ENCODE results near the gene WIPF3. TPM values are rescaled to one million over a fixed set of nuclear protein-coding genes. Genes with fewer than 3 reads are reported as not detected.

Gene WIPF3, protein sequence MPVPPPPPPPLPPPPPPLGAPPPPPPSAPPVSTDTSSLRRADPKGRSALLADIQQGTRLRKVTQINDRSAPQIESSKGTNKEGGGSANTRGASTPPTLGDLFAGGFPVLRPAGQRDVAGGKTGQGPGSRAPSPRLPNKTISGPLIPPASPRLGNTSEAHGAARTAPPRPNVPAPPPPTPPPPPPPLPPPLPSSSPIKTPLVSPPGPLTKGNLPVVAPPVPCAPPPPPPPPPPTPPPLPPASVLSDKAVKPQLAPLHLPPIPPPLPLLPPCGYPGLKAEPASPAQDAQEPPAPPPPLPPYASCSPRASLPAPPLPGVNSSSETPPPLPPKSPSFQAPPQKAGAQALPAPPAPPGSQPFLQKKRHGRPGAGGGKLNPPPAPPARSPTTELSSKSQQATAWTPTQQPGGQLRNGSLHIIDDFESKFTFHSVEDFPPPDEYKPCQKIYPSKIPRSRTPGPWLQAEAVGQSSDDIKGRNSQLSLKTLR
- total RNA-seq (2013; cell fraction: nucleolus; rRNA removed), result not detected in 2 replicates
- total RNA-seq (2014; rRNA removed), result not detected in 2 replicates
- total RNA-seq (2014; rRNA removed; fragmentation: Illumina TruSeq; extraction: Trizol), result not detected in 2 replicates
- total RNA-seq (2021), result 0.05 TPM in 1 of 2 replicates, not detected in the other
- polyA plus RNA-seq (2011; ENCODE audit: low read depth), result not detected
- polyA plus RNA-seq (2011; rRNA removed), result not detected in 2 replicates
- not detected in 2 replicates for polyA plus RNA-seq (2011; cell fraction: cytosol; rRNA removed)
- polyA plus RNA-seq (2011; cell fraction: nucleus; rRNA removed), result not detected in 2 replicates
- 0.03 TPM in 1 of 2 replicates, not detected in the other for polyA plus RNA-seq (2012)
- not detected in 2 replicates for polyA plus RNA-seq (2014; fragmentation: Illumina TruSeq; extraction: Trizol)
- polyA plus RNA-seq (2014; fragmentation: Nextera tagmentation; extraction: Ambion mirVana), result not detected
- polyA plus RNA-seq (2014; rRNA removed), result not detected in 2 replicates
- polyA plus RNA-seq (2016; fragmentation: Nextera tagmentation; extraction: Ambion mirVana), result under 1 TPM in 1 of 2 experiments, not detected in 1; 0.03 TPM
- not detected in 2 replicates for polyA minus RNA-seq (2011; rRNA and poly(A)+ RNA removed)
- not detected in 2 replicates for polyA minus RNA-seq (2011; cell fraction: cytosol; rRNA and poly(A)+ RNA removed)
- polyA minus RNA-seq (2011; cell fraction: nucleus; rRNA and poly(A)+ RNA removed), result not detected in 2 replicates
- Bru-seq, nascent RNA, result percentile 3 among the genes with signal in this experiment
- BruChase-seq, experiment 1, labeled RNA remaining after a 6-hour chase, result not detected
- not detected for BruChase-seq, experiment 2, labeled RNA remaining after a 2-hour chase
- long read RNA-seq, experiment 1, result 0 reads
- long read RNA-seq, experiment 2, result 0 reads

DNA sequence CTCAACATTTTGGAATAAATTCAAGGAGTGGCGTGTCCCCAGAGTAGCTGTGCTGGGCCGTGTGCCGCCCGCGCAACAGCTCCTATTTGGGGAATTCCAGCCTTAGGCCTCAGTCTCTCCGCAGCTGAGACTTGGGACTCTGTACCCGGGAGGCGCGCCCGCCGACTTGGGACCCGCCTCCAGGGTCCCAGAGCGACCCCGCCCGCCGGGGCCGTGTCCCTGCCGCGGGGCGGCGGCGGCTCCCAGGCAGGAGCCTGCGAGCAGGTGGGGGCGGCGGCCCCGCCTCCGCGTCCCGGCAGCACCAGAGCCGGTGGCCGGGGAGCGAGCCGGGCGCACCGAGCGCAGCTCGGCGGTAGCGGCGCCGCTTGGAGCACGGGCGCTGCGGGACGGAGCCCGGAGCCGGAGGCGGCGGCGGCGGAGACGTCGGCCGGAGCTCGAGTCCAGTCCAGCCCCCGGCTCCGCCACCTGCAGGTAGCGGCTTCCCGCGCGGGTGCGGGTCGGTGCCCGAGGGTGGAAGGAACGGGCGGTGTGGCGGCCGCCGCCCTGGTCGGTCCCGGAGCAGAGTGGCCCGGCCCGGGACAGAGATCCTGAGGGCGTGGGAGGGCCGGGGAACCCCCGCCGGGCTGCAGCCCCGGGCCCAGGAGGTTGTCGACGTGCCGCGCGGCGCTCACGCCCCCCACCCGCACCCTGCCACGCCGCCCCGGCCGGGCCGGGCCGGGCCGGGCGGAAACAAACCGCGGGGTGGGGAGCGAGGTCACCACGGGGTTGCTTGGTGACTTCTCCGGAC is at the start of gene WIPF3:
Gene WIPF3 (plus strand): TSS at position 301 of the 787 bp plus-strand sequence. CDS start 28,217 bp downstream, outside the sequence.
- no peaks in the 10 kb centered on the region for H3K36me3 ChIP-seq (ENCODE audit: control insufficient read depth in 2 of 2, insufficient read depth in 2 of 2, low read length in 1 of 2)
- ChIA-PET RAD21 (ENCODE audit: unreplicated experiment) (no interaction called here), SMC1A (ENCODE audit: uncharacterized antibody, unreplicated experiment) (no interaction called here), POLR2A (no interaction called here), CTCF (no interaction called here)
- peaks cover 8 to 23% of the 10 kb centered on the region in 2 experiments for H3K27me3 ChIP-seq (replicated peaks in 1 of 2; ENCODE audit: control insufficient read depth in 2 of 2, insufficient read depth in 2 of 2, low read length in 1 of 2)
- H3K27ac ChIP-seq (ENCODE audit: control insufficient read depth, insufficient read depth), result no peak within 1 kb of the TSS
- DNase-seq (ENCODE audit: low read depth, low spot score), result no peak
- H3K4me2 ChIP-seq (ENCODE audit: control insufficient read depth, insufficient read depth), result peak within 1 kb of the TSS; percentile 9; the same call in 1 of the 2 replicates
- WGBS (ENCODE audit: insufficient coverage, insufficient replicate concordance, low lambda C conversion rate, missing lambda C conversion rate), result 12% methylated on average over 46 of the region's 99 CpGs
- intact Hi-C loops (cut with micrococcal nuclease; ENCODE audit: unreplicated experiment) (no loop called here), in situ Hi-C loops (cut with MboI) (no loop called here)
- H3K4me1 ChIP-seq (ENCODE audit: control insufficient read depth, insufficient read depth, low read length), result no peaks in the 10 kb centered on the region
- H3K9ac ChIP-seq (ENCODE audit: control insufficient read depth, insufficient read depth, low read length), result no peak within 1 kb of the TSS
- FAIRE-seq, result no peak
- no peak within 1 kb of the TSS for H2AFZ ChIP-seq (ENCODE audit: control insufficient read depth, low read depth, low read length)
- H4K20me1 ChIP-seq (ENCODE audit: control insufficient read depth, insufficient read depth), result no peaks in the 10 kb centered on the region
- H3K9me3 ChIP-seq (replicated peaks; ENCODE audit: control insufficient read depth, insufficient read depth, low read length), result no peaks in the 10 kb centered on the region
- TF ChIP-seq, protein P1, sequence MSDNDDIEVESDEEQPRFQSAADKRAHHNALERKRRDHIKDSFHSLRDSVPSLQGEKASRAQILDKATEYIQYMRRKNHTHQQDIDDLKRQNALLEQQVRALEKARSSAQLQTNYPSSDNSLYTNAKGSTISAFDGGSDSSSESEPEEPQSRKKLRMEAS (IDR thresholded peaks at IDR 0.05; ENCODE audit: low read depth, low read length), result no peak
- TF ChIP-seq ZNF217 (IDR thresholded peaks at IDR 0.05) (no peak), SUZ12 (IDR thresholded peaks at IDR 0.05; ENCODE audit: unreplicated experiment) (peak; percentile 78), LARP7 (IDR thresholded peaks at IDR 0.05) (no peak)
- TF ChIP-seq, protein P2, sequence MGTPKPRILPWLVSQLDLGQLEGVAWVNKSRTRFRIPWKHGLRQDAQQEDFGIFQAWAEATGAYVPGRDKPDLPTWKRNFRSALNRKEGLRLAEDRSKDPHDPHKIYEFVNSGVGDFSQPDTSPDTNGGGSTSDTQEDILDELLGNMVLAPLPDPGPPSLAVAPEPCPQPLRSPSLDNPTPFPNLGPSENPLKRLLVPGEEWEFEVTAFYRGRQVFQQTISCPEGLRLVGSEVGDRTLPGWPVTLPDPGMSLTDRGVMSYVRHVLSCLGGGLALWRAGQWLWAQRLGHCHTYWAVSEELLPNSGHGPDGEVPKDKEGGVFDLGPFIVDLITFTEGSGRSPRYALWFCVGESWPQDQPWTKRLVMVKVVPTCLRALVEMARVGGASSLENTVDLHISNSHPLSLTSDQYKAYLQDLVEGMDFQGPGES (IDR thresholded peaks at IDR 0.05), result no peak
- TF ChIP-seq, protein P3, sequence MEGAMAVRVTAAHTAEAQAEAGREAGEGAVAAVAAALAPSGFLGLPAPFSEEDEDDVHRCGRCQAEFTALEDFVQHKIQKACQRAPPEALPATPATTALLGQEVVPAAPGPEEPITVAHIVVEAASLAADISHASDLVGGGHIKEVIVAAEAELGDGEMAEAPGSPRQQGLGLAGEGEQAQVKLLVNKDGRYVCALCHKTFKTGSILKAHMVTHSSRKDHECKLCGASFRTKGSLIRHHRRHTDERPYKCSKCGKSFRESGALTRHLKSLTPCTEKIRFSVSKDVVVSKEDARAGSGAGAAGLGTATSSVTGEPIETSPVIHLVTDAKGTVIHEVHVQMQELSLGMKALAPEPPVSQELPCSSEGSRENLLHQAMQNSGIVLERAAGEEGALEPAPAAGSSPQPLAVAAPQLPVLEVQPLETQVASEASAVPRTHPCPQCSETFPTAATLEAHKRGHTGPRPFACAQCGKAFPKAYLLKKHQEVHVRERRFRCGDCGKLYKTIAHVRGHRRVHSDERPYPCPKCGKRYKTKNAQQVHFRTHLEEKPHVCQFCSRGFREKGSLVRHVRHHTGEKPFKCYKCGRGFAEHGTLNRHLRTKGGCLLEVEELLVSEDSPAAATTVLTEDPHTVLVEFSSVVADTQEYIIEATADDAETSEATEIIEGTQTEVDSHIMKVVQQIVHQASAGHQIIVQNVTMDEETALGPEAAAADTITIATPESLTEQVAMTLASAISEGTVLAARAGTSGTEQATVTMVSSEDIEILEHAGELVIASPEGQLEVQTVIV (IDR thresholded peaks at IDR 0.05; ENCODE audit: borderline replicate concordance, partially characterized antibody), result no peak
- H3K79me2 ChIP-seq (ENCODE audit: control insufficient read depth, insufficient read depth, low read length), result no peaks in the 10 kb centered on the region
- ATAC-seq, result no peak
- BruUV-seq (replicated peaks), result no TSS peak
- H3K4me3 ChIP-seq, result no peak within 1 kb of the TSS

Data from GM12878 (cell line).